Stomach (tissue), 9 donors: ENCODE data around the gene CXADR. TPM values are rescaled to one million over a fixed set of nuclear protein-coding genes. Genes with fewer than 3 reads are reported as not detected.
"Not testable (repeated sequence)": the region's sequence is repeated elsewhere in the genome, so short reads cannot be mapped to it uniquely, and the experiment has no call there.

Experiments used
- DNase-seq, 2 donors: peaks; one replicate each; pipeline versions ENCODE4 v3.0.0 to v3.0.0-alpha.2; 2013 to 2019
- H3K27ac ChIP-seq, 5 donors: fragments of 200-600 bp in 4 of 5; sonication (generic) in 4 of 5; one replicate each; pipeline ENCODE4 v1.5.1; 2013 to 2019; ENCODE audit warnings: mild to moderate bottlenecking in 1 of 5, moderate library complexity in 1 of 5
- H3K27me3 ChIP-seq, 3 donors: fragments of 200-600 bp; sonication (generic); one replicate each; pipeline ENCODE4 v1.5.1; 2017 to 2019; ENCODE audit warnings: mixed run types in 1 of 3
- H3K36me3 ChIP-seq, 4 donors: fragments of 200-600 bp; sonication (generic); 1 replicate in 3 of 4; 2 replicates in 1 of 4; pipeline ENCODE4 v1.5.1; 2016 to 2019
- H3K4me1 ChIP-seq, 4 donors: fragments of 200-600 bp; sonication (generic); one replicate each; pipeline ENCODE4 v1.5.1; 2016 to 2019
- H3K4me3 ChIP-seq, 4 donors: fragments of 200-600 bp; sonication (generic) in 3 of 4; one replicate each; pipeline ENCODE4 v1.5.1; 2016 to 2019; ENCODE audit warnings: mild to moderate bottlenecking in 1 of 4
- H3K9me3 ChIP-seq, 4 donors: fragments of 200-600 bp; sonication (generic); one replicate each; pipeline ENCODE4 v1.5.1; 2016 to 2019
- CTCF ChIP-seq, 7 experiments: fragments of 450-650 bp in 4 of 7; fragments of 200-600 bp in 3 of 7; sonication (generic) in 3 of 7; IDR thresholded peaks; one replicate each; pipeline ENCODE4 v1.5.1; 2016 to 2019; ENCODE audit warnings: antibody characterized with exemption in 7 of 7, control low read depth in 2 of 7, mild to moderate bottlenecking in 1 of 7
- EP300 ChIP-seq: sonication (generic); formaldehyde crosslinking; IDR thresholded peaks from one replicate; pipeline ENCODE4 v1.6.1; 2017; ENCODE audit warnings: antibody characterized with exemption
- POLR2A ChIP-seq, 4 donors: fragments of 450-650 bp; IDR thresholded peaks; one replicate each; pipeline ENCODE4 v1.6.1; 2016; ENCODE audit warnings: antibody characterized with exemption in 4 of 4, control low read depth in 2 of 4, mild to moderate bottlenecking in 1 of 4, moderate library complexity in 1 of 4
- POLR2AphosphoS5 ChIP-seq, 3 donors: sonication (generic); formaldehyde crosslinking; IDR thresholded peaks; one replicate each; pipeline ENCODE4 v1.6.1; 2016; ENCODE audit warnings: antibody characterized with exemption in 3 of 3
- WGBS, 5 donors: extraction: QIAGEN DNeasy Blood & Tissue Kit in 3 of 5; methylation state at CpG; one replicate each; pipeline versions ENCODE4 v1.1.5 to v1.1.7; 2013 to 2018; 5-methylcytosine and 5-hydroxymethylcytosine counted together
- intact Hi-C: fragments of 100-400 bp; cut with DNase I; formaldehyde crosslinking; loops from one replicate; pipeline ENCODE4 v1.15.1; 2023; ENCODE audit warnings: low total_unique reads
- polyA plus RNA-seq, 3 donors: library from polyadenylated mRNA; stranded (reverse); fragments of 200-250 nt; gene quantifications; one replicate each; pipeline ENCODE4 v1.2.3, GENCODE V29; 2013
- total RNA-seq, 5 donors: library from RNA; depleted of rRNA; stranded (reverse); fragments of >200 nt; gene quantifications; one replicate each; pipeline versions ENCODE4 v1.1.0 to v1.2.3, GENCODE V29; 2014 to 2016
- donor health status: healthy with polysubstance abuse.
- donor health status: Bipolar disorder and iron deficiency.
- donor health status: healthy.

The CXADR gene
- total and polyA plus RNA-seq, 8 donors: 2.3 to 174 (median 23.7) TPM

- Histone ChIP-seq H3K9me3 (peaks cover 0 to 7% (median 0%) of the 10 kb centered on the region in 4 donors), H3K27ac (no peak overlapping the region), H3K4me1 (peaks cover 3 to 9% (median 6%) of the 10 kb centered on the region in 4 donors), H3K4me3 (no peak overlapping the region), H3K27me3 (peaks cover 0 to 8% (median 0%) of the 10 kb centered on the region in 3 donors), H3K36me3 (no peaks in the 10 kb centered on the region)
- peak in 1 of 2 donors; percentile 54 for DNase-seq
- TF ChIP-seq POLR2AphosphoS5 (IDR thresholded peaks at IDR 0.05): peak in 1 of 3 donors; percentile 13
- TF ChIP-seq POLR2A (IDR thresholded peaks at IDR 0.05): no peak
- no peak for TF ChIP-seq CTCF (IDR thresholded peaks at IDR 0.05)
- TF ChIP-seq EP300: no peak
- intact Hi-C loops: no loop called here
- 29 to 55% (median 49%) methylated on average over 7 of the region's 7 CpGs for WGBS, 5 donors
These were observed 5.9 kb upstream of the CXADR start for GRCh38 chr21:17506951-17507350.

GRCh38 chr21:17507591-17507990, 5.3 kb upstream of the CXADR start:
- Histone ChIP-seq H3K36me3 (no peaks in the 10 kb centered on the region), H3K4me1 (peaks cover 9 to 15% (median 12%) of the 10 kb centered on the region in 4 donors), H3K27me3 (peaks cover 0 to 13% (median 6%) of the 10 kb centered on the region in 3 donors), H3K27ac (no peak overlapping the region), H3K9me3 (peaks cover 0 to 7% (median 0%) of the 10 kb centered on the region in 4 donors), H3K4me3 (no peak overlapping the region)
- no peak for TF ChIP-seq CTCF (IDR thresholded peaks at IDR 0.05)
- no peak for TF ChIP-seq POLR2A (IDR thresholded peaks at IDR 0.05)
- TF ChIP-seq EP300: no peak
- no peak for TF ChIP-seq POLR2AphosphoS5 (IDR thresholded peaks at IDR 0.05)
- WGBS, 5 donors: 75 to 94% (median 90%) methylated on average over 5 of the region's 5 CpGs
- intact Hi-C loops: no loop called here
- DNase-seq: no peak

GRCh38 chr21:17513214-17514123, 626 bp downstream of the CXADR start:
- peak; percentile 52 to 71 for DNase-seq
- Histone ChIP-seq H3K9me3 (no peaks in the 10 kb centered on the region), H3K36me3 (no peaks in the 10 kb centered on the region), H3K27me3 (peaks cover 0 to 43% (median 13%) of the 10 kb centered on the region in 3 donors), H3K4me3 (peak overlapping the region; percentile 69 to 79 (median 74)), H3K27ac (peak overlapping the region; percentile 90 to 93 (median 92)), H3K4me1 (peaks cover 18 to 34% (median 31%) of the 10 kb centered on the region in 4 donors)
- TF ChIP-seq POLR2A (IDR thresholded peaks at IDR 0.05): no peak
- no peak for TF ChIP-seq CTCF (IDR thresholded peaks at IDR 0.05)
- no peak for TF ChIP-seq POLR2AphosphoS5 (IDR thresholded peaks at IDR 0.05)
- TF ChIP-seq EP300: no peak
- intact Hi-C loops: no loop called here
- WGBS, 5 donors: 1 to 2% (median 1%) methylated on average over 31 to 69 of the region's 69 CpGs

GRCh38 chr21:17514124-17514845, 1.4 kb downstream of the CXADR start:
- Histone ChIP-seq H3K27me3 (peaks cover 0 to 43% (median 13%) of the 10 kb centered on the region in 3 donors), H3K27ac (peak overlapping the region; percentile 80 to 93 (median 91)), H3K9me3 (no peaks in the 10 kb centered on the region), H3K36me3 (no peaks in the 10 kb centered on the region), H3K4me1 (peaks cover 18 to 37% (median 33%) of the 10 kb centered on the region in 4 donors), H3K4me3 (peak overlapping the region; percentile 69 to 79 (median 74))
- TF ChIP-seq CTCF (IDR thresholded peaks at IDR 0.05): no peak
- TF ChIP-seq POLR2AphosphoS5 (IDR thresholded peaks at IDR 0.05): no peak
- no peak for TF ChIP-seq EP300
- no peak for TF ChIP-seq POLR2A (IDR thresholded peaks at IDR 0.05)
- WGBS, 5 donors: 17 to 37% (median 33%) methylated on average over 13 of the region's 13 CpGs
- intact Hi-C loops: no loop called here
- peak in 1 of 2 donors; percentile 43 for DNase-seq

DNA sequence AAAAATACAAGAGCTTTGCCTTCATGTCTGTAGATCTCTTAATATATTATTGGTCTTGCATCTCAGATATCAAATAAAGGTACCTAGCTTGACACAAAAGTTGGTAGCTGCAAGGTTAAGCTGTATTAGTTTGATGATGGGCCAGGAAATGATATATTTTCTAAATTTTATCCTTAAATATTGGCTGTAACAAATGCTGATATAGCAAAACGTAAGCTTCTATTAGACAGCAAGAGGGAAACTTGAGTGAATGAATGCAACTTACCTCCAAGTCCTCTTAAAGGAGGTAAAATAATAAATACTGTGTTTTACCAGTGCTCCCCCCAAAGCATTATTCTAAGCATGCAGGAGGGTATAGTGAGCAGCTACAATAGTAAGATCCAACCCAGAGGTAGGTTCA, 4.2 kb downstream of the CXADR start:
- intact Hi-C loops, H3K9me3 ChIP-seq, H3K27ac ChIP-seq, DNase-seq, H3K36me3 ChIP-seq, H3K4me3 ChIP-seq: not testable (repeated sequence)
- Histone ChIP-seq H3K27me3 (peaks cover 0 to 35% (median 13%) of the 10 kb centered on the region in 3 donors), H3K4me1 (peaks cover 12 to 49% (median 38%) of the 10 kb centered on the region in 4 donors)
- WGBS, 5 donors: 62 to 96% (median 72%) methylated on average over 1 of the region's 1 CpG
